Dermis lymphatic vessel endothelial cell (primary cell): Measurements from ENCODE around the gene SCG5. TPM values are rescaled to one million over a fixed set of nuclear protein-coding genes. Genes with fewer than 3 reads are reported as not detected.

ENCODE experiments used
- total RNA-seq: library from RNA; depleted of rRNA; stranded (reverse); fragments of >200 nt; gene quantifications from 2 replicates; pipeline ENCODE4 v1.2.1, GENCODE V29; 2014

Gene SCG5, protein sequence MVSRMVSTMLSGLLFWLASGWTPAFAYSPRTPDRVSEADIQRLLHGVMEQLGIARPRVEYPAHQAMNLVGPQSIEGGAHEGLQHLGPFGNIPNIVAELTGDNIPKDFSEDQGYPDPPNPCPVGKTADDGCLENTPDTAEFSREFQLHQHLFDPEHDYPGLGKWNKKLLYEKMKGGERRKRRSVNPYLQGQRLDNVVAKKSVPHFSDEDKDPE
- 0.22 and 0.60 TPM in 2 replicates for total RNA-seq

GRCh38 chr15:32641517-32642059, at the start of gene SCG5:
Gene SCG5 (plus strand): TSS chr15:32641710. CDS start chr15:32643593, 1,883 bp downstream.

GRCh38 chr15:32593151-32593550, 48.4 kb upstream of the SCG5 start, which contains the start of gene GOLGA8N:
Gene GOLGA8N (plus strand): TSS chr15:32593456.

GRCh38 chr15:32615051-32615870, 26.2 kb upstream of the SCG5 start, which contains the start of gene ARHGAP11A:
Gene ARHGAP11A (plus strand): TSS chr15:32615504. CDS start chr15:32616212, 708 bp downstream.

DNA sequence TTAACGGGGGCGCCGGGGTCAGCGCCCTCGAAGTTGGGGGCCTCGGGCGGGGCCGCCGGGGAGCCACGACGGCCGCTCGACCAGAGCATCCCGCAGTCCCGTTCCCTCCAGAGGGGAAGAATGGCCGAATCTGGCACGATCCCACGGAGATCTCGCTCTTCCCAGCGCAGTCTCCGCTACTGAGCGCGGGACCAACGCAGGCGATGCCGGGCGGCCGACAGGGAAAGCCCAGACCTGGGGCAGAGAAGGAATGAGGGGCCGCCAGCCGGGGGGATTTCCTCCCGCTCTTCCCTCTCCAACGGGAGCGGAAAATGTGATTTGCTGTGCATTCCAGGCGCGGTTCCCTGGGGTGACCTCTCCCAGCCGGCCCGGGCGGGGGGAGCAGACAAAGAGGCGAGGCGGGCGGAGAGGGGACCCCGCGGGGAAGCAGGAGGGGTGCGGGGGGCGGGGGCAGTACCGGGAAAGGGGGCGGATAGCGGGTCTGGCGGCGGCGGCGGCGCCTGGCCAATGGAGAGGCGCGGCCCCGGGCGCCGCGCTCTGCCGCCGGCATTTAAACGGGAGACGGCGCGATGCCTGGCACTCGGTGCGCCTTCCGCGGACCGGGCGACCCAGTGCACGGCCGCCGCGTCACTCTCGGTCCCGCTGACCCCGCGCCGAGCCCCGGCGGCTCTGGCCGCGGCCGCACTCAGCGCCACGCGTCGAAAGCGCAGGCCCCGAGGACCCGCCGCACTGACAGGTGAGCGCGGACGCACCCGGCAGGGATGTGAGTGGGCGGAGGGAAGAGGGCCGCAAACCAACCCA, 76.1 kb downstream of the SCG5 start, which contains the start of gene GREM1:
GREM1 (plus strand) TSS at position 579 of the 801 bp plus-strand sequence. CDS start 12,687 bp downstream, outside the sequence.

Other genes with a start within 250 kb of the SCG5 start
- 0.26 and 0.33 TPM in 2 replicates for gene GOLGA8K, start 238.4 kb upstream of the SCG5 start, total RNA-seq
- 0.22 TPM in 1 of 2 replicates, not detected in the other for gene GOLGA8O, start 186.1 kb upstream of the SCG5 start, total RNA-seq
- 0.87 and 1.4 TPM in 2 replicates for gene GOLGA8N, start 48.3 kb upstream of the SCG5 start, total RNA-seq
- gene ARHGAP11A, start 26.2 kb upstream of the SCG5 start, total RNA-seq, result 3.4 and 4.3 TPM in 2 replicates
- 0.09 and 2.1 TPM in 2 replicates for gene GREM1, start 76.3 kb downstream of the SCG5 start, total RNA-seq